PC-3 (cell line): ENCODE measurements around the gene ETV3. TPM values are rescaled to one million over a fixed set of nuclear protein-coding genes. Genes with fewer than 3 reads are reported as not detected.
A peak's percentile ranks its signal among the peaks of the same experiment; 100 is the strongest.
"Not testable (repeated sequence)": the region's sequence is repeated elsewhere in the genome, so short reads cannot be mapped to it uniquely, and the experiment has no call there.

Source experiments
- ATAC-seq: fragments of 200-7000 bp; cut with Tn5 transposase; 2 replicates; pipeline ENCODE4 v1.9.1; 2020; ENCODE audit warnings: mild to moderate bottlenecking, moderate library complexity
- BruUV-seq: library from RNA; stranded (reverse); fragments of 400-500 nt; replicated peaks from 2 replicates; lab custom pipeline; 2021; lab: Mats Ljungman, UMichigan
- CTCF ChIA-PET: fragments of 300-600 bp; sonication (Branson Sonifier 250); formaldehyde crosslinking; loops from one replicate; lab custom pipeline; 2022; ENCODE audit warnings: antibody characterized with exemption; lab: Charles Lee
- POLR2A ChIA-PET: fragments of 300-600 bp; sonication (Branson Sonifier 250); formaldehyde crosslinking; loops from one replicate; lab custom pipeline; 2022; ENCODE audit warnings: antibody characterized with exemption; ENCODE audit not compliant: unreplicated experiment; lab: Charles Lee
- DNase-seq: peaks from one replicate; pipeline ENCODE4 v3.0.0-alpha.2; 2015
- H2AFZ ChIP-seq: fragments of 300-600 bp; sonication (generic); 2 replicates; pipeline ENCODE4 v1.6.0; 2016; ENCODE audit warnings: antibody characterized with exemption, low read length
- H3F3A ChIP-seq: fragments of 300-600 bp; sonication (generic); one replicate; pipeline ENCODE4 v1.6.0; 2017; ENCODE audit warnings: antibody characterized with exemption, low read length, control low read depth, mild to moderate bottlenecking; ENCODE audit not compliant: unreplicated experiment
- H3K27ac ChIP-seq: fragments of 300-600 bp; sonication (generic); 2 replicates; pipeline ENCODE4 v1.5.1; 2016; ENCODE audit warnings: mild to moderate bottlenecking, low read length
- H3K27me3 ChIP-seq: fragments of 300-600 bp; sonication (generic); 2 replicates; pipeline ENCODE4 v1.6.1; 2016; ENCODE audit warnings: low read length, mixed read lengths
- H3K36me3 ChIP-seq: fragments of 300-600 bp; sonication (generic); 2 replicates; pipeline ENCODE4 v1.6.1; 2016; ENCODE audit warnings: low read depth, mixed run types, low read length, mixed read lengths
- H3K4me1 ChIP-seq: fragments of 300-600 bp; sonication (generic); 2 replicates; pipeline ENCODE4 v1.5.1; 2016; ENCODE audit warnings: low read length; ENCODE audit not compliant: insufficient read depth
- H3K4me2 ChIP-seq: fragments of 300-600 bp; sonication (generic); 2 replicates; pipeline ENCODE4 v1.6.0; 2016; ENCODE audit warnings: low read length
- H3K4me3 ChIP-seq: fragments of 300-600 bp; sonication (generic); 2 replicates; pipeline ENCODE4 v1.5.1; 2016; ENCODE audit warnings: mild to moderate bottlenecking, low read length, mixed read lengths
- H3K79me2 ChIP-seq: fragments of 300-600 bp; sonication (generic); 2 replicates; pipeline ENCODE4 v1.6.1; 2017; ENCODE audit warnings: low read length, mixed read lengths
- H3K9ac ChIP-seq: fragments of 300-600 bp; sonication (generic); 2 replicates; pipeline ENCODE4 v1.6.0; 2016; ENCODE audit warnings: mild to moderate bottlenecking, low read length
- H3K9me2 ChIP-seq: fragments of 300-600 bp; sonication (generic); replicated peaks from 2 replicates; pipeline ENCODE4 v1.6.1; 2016; ENCODE audit warnings: mixed run types, low read length, mixed read lengths
- H3K9me3 ChIP-seq: fragments of 300-600 bp; sonication (generic); 2 replicates; pipeline ENCODE4 v1.6.1; 2016; ENCODE audit warnings: low read length, mixed read lengths
- H4K20me1 ChIP-seq: fragments of 300-600 bp; sonication (generic); 2 replicates; pipeline ENCODE4 v1.6.1; 2016; ENCODE audit warnings: low read length, mixed read lengths
- CTCF ChIP-seq: fragments of 300-600 bp; sonication (generic); conservative IDR thresholded peaks from 2 replicates; pipeline ENCODE4 v1.5.1; 2017; ENCODE audit warnings: antibody characterized with exemption, low read depth, mild to moderate bottlenecking, low read length
- EZH2 ChIP-seq: fragments of 300-600 bp; sonication (generic); IDR thresholded peaks from one replicate; pipeline ENCODE4 v1.6.1; 2017; ENCODE audit warnings: antibody characterized with exemption, mild to moderate bottlenecking, low read length; ENCODE audit not compliant: unreplicated experiment
- EZH2phosphoT487 ChIP-seq: fragments of 300-600 bp; sonication (generic); IDR thresholded peaks from 2 replicates; pipeline ENCODE4 v1.6.1; 2018; ENCODE audit warnings: mild to moderate bottlenecking, antibody characterized with exemption, low read length, borderline replicate concordance
- intact Hi-C: fragments of 100-400 bp; cut with micrococcal nuclease; formaldehyde crosslinking; loops from 2 replicates; pipeline ENCODE4 v1.9.0; 2023
- total RNA-seq: library from RNA; depleted of rRNA; stranded (reverse); fragments of >200 nt; gene quantifications from 2 replicates; pipeline ENCODE4 v1.2.3, GENCODE V29; 2014

ETV3 gene
- total RNA-seq, 1 experiment from 2014 or later = 12.2 TPM

DNA sequence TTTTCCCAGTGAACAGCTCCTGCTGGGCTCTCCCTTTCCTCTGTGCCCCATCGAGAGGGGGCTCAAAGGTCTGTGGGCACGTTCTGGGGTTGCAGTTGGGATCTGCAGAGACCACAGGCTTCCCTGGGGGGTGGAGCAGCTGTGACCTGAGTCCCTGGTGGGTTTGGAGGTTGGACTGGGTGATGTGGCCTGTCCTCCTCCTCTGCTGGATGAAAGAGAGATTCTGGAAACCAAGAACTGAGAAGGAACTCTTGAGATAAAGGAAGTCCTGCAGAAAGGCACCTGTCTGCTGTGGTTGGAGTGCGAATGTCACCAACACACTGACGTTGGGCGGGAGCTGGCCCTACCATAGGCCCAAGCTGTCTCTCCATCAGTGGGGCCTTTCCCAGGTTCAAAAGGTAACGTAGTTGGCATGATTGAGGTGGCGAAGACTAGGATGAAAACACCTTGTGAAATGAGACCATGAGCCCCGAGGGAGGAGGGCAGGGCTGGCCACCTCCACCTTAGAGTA is 35.8 kb upstream of the ETV3 start:
- BruUV-seq = no TSS peak
- Histone ChIP-seq H3K4me3 (no peak overlapping the region), H3K9ac (no peak overlapping the region), H3K9me3 (no peaks in the 10 kb centered on the region), H3K4me1 (no peaks in the 10 kb centered on the region), H3K27me3 (peaks cover 63% of the 10 kb centered on the region), H3K27ac (no peak overlapping the region), H3K79me2 (no peaks in the 10 kb centered on the region), H2AFZ (no peak overlapping the region), H3K9me2 (no peaks in the 10 kb centered on the region), H3K4me2 (no peak overlapping the region), H3F3A (no peaks in the 10 kb centered on the region), H3K36me3 (no peaks in the 10 kb centered on the region), H4K20me1 (no peaks in the 10 kb centered on the region)
- DNase-seq (no peak), ATAC-seq (no peak)
- POLR2A ChIA-PET = no interaction called here
- no peak for TF ChIP-seq EZH2phosphoT487
- TF ChIP-seq CTCF = no peak
- TF ChIP-seq EZH2 = no peak
- CTCF ChIA-PET = no interaction called here
- intact Hi-C loops = no loop called here

DNA sequence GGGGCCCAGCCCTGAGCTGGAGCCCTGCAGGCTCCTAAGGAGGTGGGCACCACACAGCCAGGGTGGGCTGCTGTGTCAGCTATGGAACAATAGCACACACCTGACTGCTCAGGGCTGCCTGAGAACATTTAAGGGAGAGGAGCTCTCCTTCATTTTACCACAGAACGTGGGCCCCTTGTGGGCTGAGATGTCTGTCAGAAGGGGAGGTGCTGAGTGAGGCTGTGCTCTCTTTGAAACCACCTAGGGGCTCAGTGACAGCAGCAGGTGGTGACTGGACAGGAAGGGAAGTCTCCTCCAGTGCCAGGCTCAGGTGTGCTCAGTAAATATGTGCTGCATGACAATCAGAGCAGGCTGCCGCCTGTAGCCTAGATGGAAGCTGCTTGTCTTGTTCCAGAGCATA is 35.0 kb upstream of the ETV3 start:
- POLR2A ChIA-PET, H3K36me3 ChIP-seq, CTCF ChIA-PET, H3K4me1 ChIP-seq, H3K79me2 ChIP-seq, DNase-seq, intact Hi-C loops, H3F3A ChIP-seq, H3K9me2 ChIP-seq, H4K20me1 ChIP-seq, H3K27ac ChIP-seq, H2AFZ ChIP-seq, H3K4me2 ChIP-seq, H3K4me3 ChIP-seq, H3K9me3 ChIP-seq, ATAC-seq, BruUV-seq, H3K9ac ChIP-seq: not testable (repeated sequence)
- peaks cover 63% of the 10 kb centered on the region for H3K27me3 ChIP-seq

GRCh38 chr1:157172591-157172990 is 34.4 kb upstream of the ETV3 start:
- H3F3A ChIP-seq, H3K4me2 ChIP-seq, H3K4me3 ChIP-seq, DNase-seq, POLR2A ChIA-PET, intact Hi-C loops, CTCF ChIA-PET, H2AFZ ChIP-seq, H3K36me3 ChIP-seq, H3K79me2 ChIP-seq, H3K4me1 ChIP-seq, H3K9me3 ChIP-seq, H3K9ac ChIP-seq, H3K9me2 ChIP-seq, BruUV-seq, ATAC-seq, H4K20me1 ChIP-seq, H3K27ac ChIP-seq: not testable (repeated sequence)
- peaks cover 63% of the 10 kb centered on the region for H3K27me3 ChIP-seq

- CTCF ChIA-PET, H3K4me1 ChIP-seq, H4K20me1 ChIP-seq, H3K4me3 ChIP-seq, H3K9me2 ChIP-seq, BruUV-seq, H3K4me2 ChIP-seq, H3K36me3 ChIP-seq, H2AFZ ChIP-seq, H3K27ac ChIP-seq, H3K9me3 ChIP-seq, intact Hi-C loops, H3F3A ChIP-seq, H3K9ac ChIP-seq, H3K79me2 ChIP-seq, POLR2A ChIA-PET: not testable (repeated sequence)
- H3K27me3 ChIP-seq = peaks cover 63% of the 10 kb centered on the region
- peak; percentile 32; the same call in 1 of the 2 replicates for TF ChIP-seq CTCF
- peak; percentile 64; the same call in 1 of the 2 replicates for ATAC-seq
- DNase-seq = peak; percentile 44
Observed at GRCh38 chr1:157171903-157172503, 33.8 kb upstream of the ETV3 start.
